Thyroid gland (tissue), 4 donors: ENCODE results near the gene SLC50A1. TPM values are rescaled to one million over a fixed set of nuclear protein-coding genes. Genes with fewer than 3 reads are reported as not detected.

Source experiments
- DNase-seq, 2 donors: peaks; one replicate each; pipeline ENCODE4 v3.0.0-alpha.2; 2019
- H3K27ac ChIP-seq, 3 donors: fragments of 200-600 bp; sonication (generic); 1 replicate in 2 of 3; 2 replicates in 1 of 3; pipeline ENCODE4 v1.5.1; 2016 to 2019; ENCODE audit warnings: mild to moderate bottlenecking in 1 of 3, moderate library complexity in 1 of 3
- H3K27me3 ChIP-seq: fragments of 200-600 bp; sonication (generic); one replicate; pipeline ENCODE4 v1.5.1; 2019
- H3K36me3 ChIP-seq, 2 donors: fragments of 200-600 bp; sonication (generic); one replicate each; pipeline ENCODE4 v1.5.1; 2016 to 2019
- H3K4me1 ChIP-seq, 2 donors: fragments of 200-600 bp; sonication (generic); one replicate each; pipeline ENCODE4 v1.5.1; 2017 to 2019
- H3K4me3 ChIP-seq, 3 donors: fragments of 200-600 bp; sonication (generic); replicated peaks in 1 of 3; 1 replicate in 2 of 3; 2 replicates in 1 of 3; pipeline ENCODE4 v1.5.1; 2016; ENCODE audit warnings: mild to moderate bottlenecking in 1 of 3
- H3K9me3 ChIP-seq: fragments of 200-600 bp; sonication (generic); one replicate; pipeline ENCODE4 v1.5.1; 2017
- POLR2A ChIP-seq, 2 donors: fragments of 450-650 bp; IDR thresholded peaks; one replicate each; pipeline ENCODE4 v1.6.1; 2017; ENCODE audit warnings: antibody characterized with exemption in 2 of 2, mild to moderate bottlenecking in 2 of 2, moderate library complexity in 1 of 2
- WGBS, 2 donors: methylation state at CpG; one replicate each; pipeline ENCODE4 v1.1.5; 2017; 5-methylcytosine and 5-hydroxymethylcytosine counted together
- intact Hi-C: fragments of 100-400 bp; cut with DNase I; formaldehyde crosslinking; loops from one replicate; pipeline ENCODE4 v1.15.1; 2023
- total RNA-seq, 4 donors: library from RNA; depleted of rRNA; stranded (reverse); fragments of >200 nt; gene quantifications; one replicate each; pipeline ENCODE4 v1.2.3, GENCODE V29; 2016
- TF ChIP-seq, protein P1 (sequence below), 6 experiments: fragments of 200-600 bp in 3 of 6; fragments of 450-650 bp in 3 of 6; sonication (generic) in 3 of 6; IDR thresholded peaks; one replicate each; pipeline ENCODE4 v1.5.1; 2016 to 2019; ENCODE audit warnings: antibody characterized with exemption in 6 of 6, mild to moderate bottlenecking in 2 of 6, inconsistent platforms in 1 of 6, moderate library complexity in 1 of 6

Gene SLC50A1, protein sequence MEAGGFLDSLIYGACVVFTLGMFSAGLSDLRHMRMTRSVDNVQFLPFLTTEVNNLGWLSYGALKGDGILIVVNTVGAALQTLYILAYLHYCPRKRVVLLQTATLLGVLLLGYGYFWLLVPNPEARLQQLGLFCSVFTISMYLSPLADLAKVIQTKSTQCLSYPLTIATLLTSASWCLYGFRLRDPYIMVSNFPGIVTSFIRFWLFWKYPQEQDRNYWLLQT
- total RNA-seq: 10 to 100 TPM; 30.9 to 42.2 (median 32.7) TPM

DNA sequence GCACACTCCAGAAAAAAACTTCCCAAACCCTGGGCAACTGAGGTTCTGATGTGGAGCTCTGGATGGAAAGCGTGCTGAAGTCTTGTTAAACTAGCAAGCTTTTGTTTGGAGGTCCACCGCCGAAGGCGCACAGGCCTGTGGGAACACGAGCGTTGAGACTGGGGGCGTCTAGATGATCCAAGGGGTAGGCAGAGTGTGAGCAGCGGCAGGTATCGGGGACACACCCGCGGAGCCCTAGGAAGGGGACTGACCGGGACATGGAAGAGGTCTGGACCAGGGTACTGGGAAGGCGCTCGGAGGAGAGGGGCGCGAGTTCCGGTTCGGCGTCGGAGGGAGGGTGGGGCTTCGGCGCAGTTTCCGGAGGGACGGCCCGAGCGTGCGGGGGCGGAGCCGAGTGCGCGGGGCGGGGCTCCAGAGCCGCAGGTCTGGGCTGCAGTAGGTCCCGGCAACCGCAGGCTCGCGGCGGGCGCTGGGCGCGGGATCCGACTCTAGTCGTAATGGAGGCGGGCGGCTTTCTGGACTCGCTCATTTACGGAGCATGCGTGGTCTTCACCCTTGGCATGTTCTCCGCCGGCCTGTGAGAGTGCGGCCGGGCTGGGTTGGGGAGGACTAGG, at the start of gene SLC50A1:
TSS of gene SLC50A1 (plus strand) at position 438 of the 614 bp plus-strand sequence. CDS start at position 498, 60 bp downstream.
- H3K4me1 ChIP-seq: peaks cover 49 to 70% of the 10 kb centered on the region in 2 donors

DNA sequence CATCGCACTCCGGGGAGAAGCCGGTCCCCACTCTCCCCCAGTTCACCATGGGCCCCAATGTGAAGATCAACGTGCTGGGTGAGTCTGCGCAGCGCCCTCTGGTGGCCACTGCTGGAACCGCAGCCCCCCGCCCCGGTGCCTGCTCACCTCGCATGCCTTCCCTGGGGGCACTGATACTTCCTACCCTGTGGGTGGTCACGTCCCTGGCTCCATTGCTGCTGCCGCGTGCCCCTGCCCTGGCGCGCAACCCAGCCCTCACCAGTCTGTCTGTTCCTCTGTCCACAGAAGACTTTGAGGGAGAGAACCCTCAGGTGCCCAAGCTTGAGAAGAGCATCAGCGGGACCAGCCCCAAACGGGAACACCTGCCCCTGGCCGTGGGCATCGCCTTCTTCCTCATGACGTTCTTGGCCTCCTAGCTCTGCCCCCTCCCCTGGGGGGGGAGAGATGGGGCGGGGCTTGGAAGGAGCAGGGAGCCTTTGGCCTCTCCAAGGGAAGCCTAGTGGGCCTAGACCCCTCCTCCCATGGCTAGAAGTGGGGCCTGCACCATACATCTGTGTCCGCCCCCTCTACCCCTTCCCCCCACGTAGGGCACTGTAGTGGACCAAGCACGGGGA, 49.4 kb upstream of the SLC50A1 start:
- 11 to 27% methylated on average over 2 to 17 of the region's 24 CpGs for WGBS, 2 donors
- Histone ChIP-seq H3K4me3 (peak overlapping the region in 1 of 3 donors; percentile 51), H3K9me3 (no peaks in the 10 kb centered on the region), H3K27me3 (peaks cover 25% of the 10 kb centered on the region), H3K4me1 (peaks cover 25 to 48% of the 10 kb centered on the region in 2 donors), H3K27ac (peak overlapping the region in 1 of 3 donors; percentile 87), H3K36me3 (no peaks in the 10 kb centered on the region)
- no peak for TF ChIP-seq POLR2A (IDR thresholded peaks at IDR 0.05)
- TF ChIP-seq, protein P1, sequence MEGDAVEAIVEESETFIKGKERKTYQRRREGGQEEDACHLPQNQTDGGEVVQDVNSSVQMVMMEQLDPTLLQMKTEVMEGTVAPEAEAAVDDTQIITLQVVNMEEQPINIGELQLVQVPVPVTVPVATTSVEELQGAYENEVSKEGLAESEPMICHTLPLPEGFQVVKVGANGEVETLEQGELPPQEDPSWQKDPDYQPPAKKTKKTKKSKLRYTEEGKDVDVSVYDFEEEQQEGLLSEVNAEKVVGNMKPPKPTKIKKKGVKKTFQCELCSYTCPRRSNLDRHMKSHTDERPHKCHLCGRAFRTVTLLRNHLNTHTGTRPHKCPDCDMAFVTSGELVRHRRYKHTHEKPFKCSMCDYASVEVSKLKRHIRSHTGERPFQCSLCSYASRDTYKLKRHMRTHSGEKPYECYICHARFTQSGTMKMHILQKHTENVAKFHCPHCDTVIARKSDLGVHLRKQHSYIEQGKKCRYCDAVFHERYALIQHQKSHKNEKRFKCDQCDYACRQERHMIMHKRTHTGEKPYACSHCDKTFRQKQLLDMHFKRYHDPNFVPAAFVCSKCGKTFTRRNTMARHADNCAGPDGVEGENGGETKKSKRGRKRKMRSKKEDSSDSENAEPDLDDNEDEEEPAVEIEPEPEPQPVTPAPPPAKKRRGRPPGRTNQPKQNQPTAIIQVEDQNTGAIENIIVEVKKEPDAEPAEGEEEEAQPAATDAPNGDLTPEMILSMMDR (IDR thresholded peaks at IDR 0.05): peak; percentile 74 to 100 (median 94)
- intact Hi-C loops: no loop called here
- peak; percentile 59 to 65 for DNase-seq

More for the DNA sequence above, at the start of gene SLC50A1:
- H3K9me3 ChIP-seq: no peaks in the 10 kb centered on the region
- H3K36me3 ChIP-seq: peaks cover 33 to 36% of the 10 kb centered on the region in 2 donors
- TF ChIP-seq POLR2A (IDR thresholded peaks at IDR 0.05): peak; percentile 59 to 97
- TF ChIP-seq, protein P1 (IDR thresholded peaks at IDR 0.05): peak in 5 of 6 experiments; percentile 33 to 68 (median 51)
- DNase-seq: peak; percentile 95 to 96
- no peaks in the 10 kb centered on the region for H3K27me3 ChIP-seq
- 1 to 2% methylated on average over 31 to 34 of the region's 52 CpGs for WGBS, 2 donors
- peak within 1 kb of the TSS; percentile 46 to 64 (median 58) for H3K4me3 ChIP-seq
- intact Hi-C loops: no loop called here
- peak within 1 kb of the TSS; percentile 87 to 98 (median 96) for H3K27ac ChIP-seq

DNA sequence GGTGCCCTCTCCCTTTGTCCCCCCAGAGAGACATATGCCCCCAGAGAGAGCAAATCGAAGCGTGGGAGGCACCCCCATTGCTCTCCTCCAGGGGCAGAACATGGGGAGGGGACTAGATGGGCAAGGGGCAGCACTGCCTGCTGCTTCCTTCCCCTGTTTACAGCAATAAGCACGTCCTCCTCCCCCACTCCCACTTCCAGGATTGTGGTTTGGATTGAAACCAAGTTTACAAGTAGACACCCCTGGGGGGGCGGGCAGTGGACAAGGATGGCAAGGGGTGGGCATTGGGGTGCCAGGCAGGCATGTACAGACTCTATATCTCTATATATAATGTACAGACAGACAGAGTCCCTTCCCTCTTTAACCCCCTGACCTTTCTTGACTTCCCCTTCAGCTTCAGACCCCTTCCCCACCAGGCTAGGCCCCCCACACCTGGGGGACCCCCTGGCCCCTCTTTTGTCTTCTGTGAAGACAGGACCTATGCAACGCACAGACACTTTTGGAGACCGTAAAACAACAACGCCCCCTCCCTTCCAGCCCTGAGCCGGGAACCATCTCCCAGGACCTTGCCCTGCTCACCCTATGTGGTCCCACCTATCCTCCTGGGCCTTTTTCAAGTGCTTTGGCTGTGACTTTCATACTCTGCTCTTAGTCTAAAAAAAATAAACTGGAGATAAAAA, 48.7 kb upstream of the SLC50A1 start:
- Histone ChIP-seq H3K4me1 (peaks cover 18 to 46% of the 10 kb centered on the region in 2 donors), H3K27ac (no peak overlapping the region), H3K4me3 (no peak overlapping the region), H3K9me3 (no peaks in the 10 kb centered on the region), H3K36me3 (no peaks in the 10 kb centered on the region), H3K27me3 (peaks cover 17% of the 10 kb centered on the region)
- DNase-seq: no peak
- WGBS, 2 donors: 59 to 65% methylated on average over 7 of the region's 8 CpGs
- intact Hi-C loops: no loop called here
- TF ChIP-seq, protein P1 (IDR thresholded peaks at IDR 0.05): no peak
- no peak for TF ChIP-seq POLR2A (IDR thresholded peaks at IDR 0.05)

DNA sequence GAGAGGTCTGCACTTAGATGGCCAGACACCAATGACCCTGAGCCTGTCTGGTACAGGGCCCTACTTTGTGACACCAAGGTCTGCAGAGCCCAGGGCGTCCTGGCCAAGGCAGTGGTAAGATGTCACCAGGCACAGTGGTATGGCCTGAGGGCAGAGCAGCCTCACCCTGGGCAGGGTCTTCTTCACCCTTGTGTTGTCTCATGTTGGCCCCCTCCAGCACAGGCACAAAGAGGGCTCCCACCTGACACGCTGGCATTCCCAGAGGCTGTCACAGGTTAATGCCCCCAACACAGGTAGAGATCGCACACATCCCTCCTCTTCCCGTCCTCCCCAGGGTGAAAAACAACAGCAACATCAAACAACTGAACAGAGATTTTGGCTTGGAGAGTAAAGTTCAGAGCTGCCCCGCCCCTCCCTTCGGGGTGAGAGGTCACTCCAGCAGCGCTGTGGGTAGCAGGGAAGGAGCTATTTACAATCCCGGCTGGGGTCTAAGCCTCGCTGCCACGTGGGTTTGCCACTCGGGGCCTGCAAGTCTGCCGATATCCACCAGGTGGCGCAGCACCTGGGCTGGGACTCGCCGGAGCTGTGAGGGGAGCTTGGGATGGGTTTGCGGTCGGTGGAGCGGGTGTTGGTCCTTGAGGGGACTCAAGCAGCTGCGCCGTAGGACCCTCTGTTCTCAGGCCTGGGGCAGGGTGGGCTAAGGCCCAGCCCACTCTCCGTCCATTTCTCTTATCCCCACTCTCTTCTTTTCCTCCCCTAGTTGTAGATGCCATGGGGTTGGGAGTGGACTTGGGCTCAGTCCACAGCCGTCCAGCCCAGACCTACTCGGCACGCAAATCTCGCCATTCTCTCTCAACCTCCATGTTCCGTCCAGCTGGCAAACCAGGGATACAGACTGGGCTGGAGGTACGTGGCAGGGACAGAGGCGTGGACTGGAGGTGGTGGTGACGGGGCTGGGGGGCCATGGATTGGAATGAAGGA, 44.3 kb upstream of the SLC50A1 start:
- Histone ChIP-seq H3K27me3 (no peaks in the 10 kb centered on the region), H3K36me3 (no peaks in the 10 kb centered on the region), H3K4me1 (peaks cover 7 to 34% of the 10 kb centered on the region in 2 donors), H3K4me3 (no peak overlapping the region), H3K27ac (no peak overlapping the region), H3K9me3 (no peaks in the 10 kb centered on the region)
- TF ChIP-seq, protein P1 (IDR thresholded peaks at IDR 0.05): peak; percentile 91 to 99 (median 95)
- TF ChIP-seq POLR2A (IDR thresholded peaks at IDR 0.05): no peak
- intact Hi-C loops: loop anchor here (2.0 to 5.0 kb wide), 2 partner anchors 36 to 75 kb away; partner anchors contain the start of gene EFNA1
- peak; percentile 74 to 80 for DNase-seq
- WGBS, 2 donors: 20 to 24% methylated on average over 28 to 29 of the region's 29 CpGs
